Esophagus mucosa (tissue), 1 donor: ENCODE data around the gene POFUT1. TPM values are rescaled to one million over a fixed set of nuclear protein-coding genes. Genes with fewer than 3 reads are reported as not detected.
"Not testable (repeated sequence)": the region's sequence is repeated elsewhere in the genome, so short reads cannot be mapped to it uniquely, and the experiment has no call there.

Experiments used
- ATAC-seq: fragments of 200-7000 bp; cut with Tn5 transposase; one replicate; pipeline ENCODE4 v1.9.1; 2020
- total RNA-seq: library from RNA; stranded (reverse); gene quantifications from one replicate; pipeline ENCODE4 v1.2.4, GENCODE V29; 2023
- donor health status: DM: yes; HTN: yes; CAD: no.

POFUT1 gene
- total RNA-seq, 1 donor from 2014 or later = 18.3 TPM

GRCh38 chr20:32236048-32236533 lies 28.4 kb downstream of the POFUT1 start:
- peak; percentile 70 for ATAC-seq

GRCh38 chr20:32236819-32237218 lies 29.1 kb downstream of the POFUT1 start:
- ATAC-seq = no peak

GRCh38 chr20:32237419-32237818 lies 29.7 kb downstream of the POFUT1 start:
- ATAC-seq = no peak

- no peak for ATAC-seq
Observed at GRCh38 chr20:32238483-32239425, 31.1 kb downstream of the POFUT1 start.

- no peak for ATAC-seq
Observed at GRCh38 chr20:32240205-32240604, 32.5 kb downstream of the POFUT1 start.

- ATAC-seq = no peak
Observed at GRCh38 chr20:32241807-32242206, 34.1 kb downstream of the POFUT1 start.

- no peak for ATAC-seq
Observed at GRCh38 chr20:32244150-32244823, 36.6 kb downstream of the POFUT1 start.

- no peak for ATAC-seq
Observed at GRCh38 chr20:32244959-32245358, 37.3 kb downstream of the POFUT1 start.

GRCh38 chr20:32246208-32246607 lies 38.5 kb downstream of the POFUT1 start:
- ATAC-seq = not testable (repeated sequence)

- ATAC-seq = no peak
Observed at GRCh38 chr20:32248043-32248442, 40.4 kb downstream of the POFUT1 start.

- no peak for ATAC-seq
Observed at GRCh38 chr20:32249030-32249738, 41.5 kb downstream of the POFUT1 start.

- ATAC-seq = no peak
Observed at GRCh38 chr20:32251470-32251869, 43.8 kb downstream of the POFUT1 start.

GRCh38 chr20:32252189-32252588 lies 44.5 kb downstream of the POFUT1 start:
- no peak for ATAC-seq

- not testable (repeated sequence) for ATAC-seq
Observed at GRCh38 chr20:32260973-32261372, 53.3 kb downstream of the POFUT1 start.

GRCh38 chr20:32261644-32262043 lies 54.0 kb downstream of the POFUT1 start:
- no peak for ATAC-seq

GRCh38 chr20:32263398-32263954 lies 55.8 kb downstream of the POFUT1 start:
- no peak for ATAC-seq

- no peak for ATAC-seq
Observed at GRCh38 chr20:32271620-32272019, 63.9 kb downstream of the POFUT1 start.

GRCh38 chr20:32274359-32274758 lies 66.7 kb downstream of the POFUT1 start:
- no peak for ATAC-seq

GRCh38 chr20:32275163-32275562 lies 67.5 kb downstream of the POFUT1 start:
- ATAC-seq = not testable (repeated sequence)

GRCh38 chr20:32277361-32278198 lies 69.9 kb downstream of the POFUT1 start, which contains the start of gene KIF3B:
KIF3B (plus strand) TSS chr20:32277651; CDS start chr20:32309778, 32,127 bp downstream.
- peak; percentile 85 for ATAC-seq

GRCh38 chr20:32278199-32278643 lies 70.5 kb downstream of the POFUT1 start:
- ATAC-seq = peak; percentile 55
